Measurements from ENCODE around the gene ZFYVE9.

Gene ZFYVE9

GRCh38 chr1:52141513-52142219 lies at the start of gene ZFYVE9:
TSS of gene ZFYVE9 (plus strand) at chr1:52142089. CDS start at chr1:52233207, 91,118 bp downstream.
- H3K36me3 ChIP-seq (ENCODE audit: control insufficient read depth in 2 of 2, insufficient read depth in 1 of 2, low read length in 2 of 2) = no peaks in the 10 kb centered on the region
- peak within 1 kb of the TSS; percentile 94 for H3K4me3 ChIP-seq (ENCODE audit: low read depth, low read length)
- H3K9me3 ChIP-seq (ENCODE audit: control insufficient read depth, insufficient read depth, low read depth, low read length) = no peaks in the 10 kb centered on the region
- ChIA-PET POLR2A (interaction anchor here (1.1 kb wide), 1 partner anchor 147 kb away, joined by 5 read pairs; no protein-coding TSS in a partner anchor), CTCF (interaction anchor here (0.7 kb wide), 2 partner anchors 566 to 591 kb away, joined by 3 read pairs; no protein-coding TSS in a partner anchor)
- H3K27ac ChIP-seq (ENCODE audit: extremely low read depth, low read depth, low read length) = peak within 1 kb of the TSS; percentile 90
- peaks cover 9% of the 10 kb centered on the region for H3K4me1 ChIP-seq (ENCODE audit: control insufficient read depth, insufficient read depth, low read length)
- TF ChIP-seq GLI4 (tag by site-specific recombination; IDR thresholded peaks at IDR 0.05) (no peak), ZNF621 (tag by site-specific recombination; IDR thresholded peaks at IDR 0.05) (no peak), ZBTB6 (tag by site-specific recombination; IDR thresholded peaks at IDR 0.05) (peak; percentile 33; the same call in 1 of the 2 replicates), SP2 (tag by site-specific recombination; IDR thresholded peaks at IDR 0.05) (peak; percentile 42), ZNF169 (tag by site-specific recombination; IDR thresholded peaks at IDR 0.05) (no peak), AEBP2 (tag by site-specific recombination; IDR thresholded peaks at IDR 0.05; ENCODE audit: borderline replicate concordance) (no peak), ZNF596 (tag by site-specific recombination; IDR thresholded peaks at IDR 0.05) (no peak), ZNF48 (tag by site-specific recombination; IDR thresholded peaks at IDR 0.05) (no peak), ZNF544 (tag by site-specific recombination; IDR thresholded peaks at IDR 0.05) (no peak), ZNF266 (tag by site-specific recombination; IDR thresholded peaks at IDR 0.05; ENCODE audit: low read depth) (no peak), ZFHX2 (tag by site-specific recombination; conservative IDR thresholded peaks at IDR 0.05) (peak; percentile 38), BCL6B (tag by site-specific recombination; IDR thresholded peaks at IDR 0.05) (no peak), ZFP69B (tag by site-specific recombination; IDR thresholded peaks at IDR 0.05) (no peak), PRDM1 (tag by site-specific recombination; IDR thresholded peaks at IDR 0.05) (no peak), ZNF571 (tag by site-specific recombination; IDR thresholded peaks at IDR 0.05) (no peak), ZSCAN16 (tag by site-specific recombination; IDR thresholded peaks at IDR 0.05) (no peak), ZNF362 (tag by site-specific recombination; IDR thresholded peaks at IDR 0.05) (0 out of 2 replicates have a peak, but pooled peaks have one; percentile 47), ZNF354C (tag by site-specific recombination; IDR thresholded peaks at IDR 0.05; ENCODE audit: borderline replicate concordance, low read depth) (no peak), ZNF16 (tag by site-specific recombination; IDR thresholded peaks at IDR 0.05; ENCODE audit: low read depth) (no peak), MZF1 (tag by site-specific recombination; IDR thresholded peaks at IDR 0.05; ENCODE audit: borderline replicate concordance) (no peak), ZNF184 (tag by site-specific recombination; IDR thresholded peaks at IDR 0.05) (no peak; the same call in 1 of the 2 replicates), ZNF639 (tag by site-specific recombination; IDR thresholded peaks at IDR 0.05) (no peak), SETDB1 (IDR thresholded peaks at IDR 0.05; ENCODE audit: insufficient read length, low read length) (no peak), ZNF121 (tag by site-specific recombination; IDR thresholded peaks at IDR 0.05) (no peak), ZNF391 (tag by site-specific recombination; IDR thresholded peaks at IDR 0.05; ENCODE audit: borderline replicate concordance, low read depth) (no peak), ZBTB1 (tag by site-specific recombination; IDR thresholded peaks at IDR 0.05) (no peak), KLF10 (tag by site-specific recombination; IDR thresholded peaks at IDR 0.05) (no peak), ZNF561 (tag by site-specific recombination; IDR thresholded peaks at IDR 0.05; ENCODE audit: borderline replicate concordance) (peak; percentile 43; the same call in 1 of the 2 replicates), KLF16 (tag by site-specific recombination; IDR thresholded peaks at IDR 0.05) (no peak; the same call in 1 of the 2 replicates), KLF17 (tag by site-specific recombination; IDR thresholded peaks at IDR 0.05) (no peak), SP7 (tag by site-specific recombination; IDR thresholded peaks at IDR 0.05) (0 out of 2 replicates have a peak, but pooled peaks have one; percentile 11)

Measured in HEK293 (cell line).